GM23248 (cell line): Measurements from ENCODE around the gene WNT3A.

ENCODE experiments used
- EZH2 ChIP-seq: fragments of 200-600 bp; sonication (generic); IDR thresholded peaks from 2 replicates; pipeline ENCODE4 v1.6.1; 2018; ENCODE audit warnings: antibody characterized with exemption, mild to moderate bottlenecking; ENCODE audit not compliant: insufficient read depth, poor library complexity, severe bottlenecking
- EZH2phosphoT487 ChIP-seq: fragments of 200-600 bp; sonication (generic); IDR thresholded peaks from 2 replicates; pipeline ENCODE4 v1.6.1; 2018; ENCODE audit warnings: antibody characterized with exemption, moderate library complexity, mild to moderate bottlenecking, low read depth; ENCODE audit not compliant: insufficient read depth

GRCh38 chr1:228071839-228072657 is 65.2 kb downstream of the WNT3A start:
- no peak for TF ChIP-seq EZH2phosphoT487
- no peak for TF ChIP-seq EZH2
